HG02623 (cell line): ENCODE measurements around the gene NUDT16L1.
A peak's percentile ranks its signal among the peaks of the same experiment; 100 is the strongest.
"Not testable (repeated sequence)": the region's sequence is repeated elsewhere in the genome, so short reads cannot be mapped to it uniquely, and the experiment has no call there.

Source experiments
- ATAC-seq: cut with Tn5 transposase; IDR thresholded peaks from one replicate; pipeline ENCODE4 v1.9.1; 2021; ENCODE audit warnings: moderate library complexity; ENCODE audit not compliant: unreplicated experiment

The NUDT16L1 gene

GRCh38 chr16:4713663-4714501, 20.5 kb downstream of the NUDT16L1 start:
- no peak for ATAC-seq

GRCh38 chr16:4714996-4715395, 21.6 kb downstream of the NUDT16L1 start:
- ATAC-seq, result no peak

- ATAC-seq, result no peak
These were observed 25.1 kb downstream of the NUDT16L1 start for GRCh38 chr16:4718466-4718865.

- ATAC-seq, result no peak
These were observed 29.9 kb downstream of the NUDT16L1 start for GRCh38 chr16:4723071-4723767.

- no peak for ATAC-seq
These were observed 31.4 kb downstream of the NUDT16L1 start for GRCh38 chr16:4724661-4725270.

- ATAC-seq, result no peak
These were observed 33.3 kb downstream of the NUDT16L1 start for GRCh38 chr16:4726616-4727015.

- no peak for ATAC-seq
These were observed 35.3 kb downstream of the NUDT16L1 start for GRCh38 chr16:4728676-4729075.

- ATAC-seq, result no peak
These were observed 36.5 kb downstream of the NUDT16L1 start for GRCh38 chr16:4729876-4730275.

GRCh38 chr16:4733211-4733742, 39.9 kb downstream of the NUDT16L1 start:
- no peak for ATAC-seq

- ATAC-seq, result peak; percentile 6
These were observed 40.3 kb downstream of the NUDT16L1 start for GRCh38 chr16:4733747-4734062.

- ATAC-seq, result peak; percentile 69
These were observed 40.8 kb downstream of the NUDT16L1 start, which contains the start of the genes ANKS3 and DNAAF8 for GRCh38 chr16:4734063-4734729. Gene ANKS3 (minus strand): TSS chr16:4734271. CDS start chr16:4730149, 4,122 bp downstream. Gene DNAAF8 (plus strand): TSS chr16:4734537. CDS start chr16:4736515, 1,978 bp downstream.

- ATAC-seq, result peak; percentile 42
These were observed 41.6 kb downstream of the NUDT16L1 start for GRCh38 chr16:4734730-4735535.

GRCh38 chr16:4736546-4736945, 43.2 kb downstream of the NUDT16L1 start:
- no peak for ATAC-seq

GRCh38 chr16:4737545-4737944, 44.2 kb downstream of the NUDT16L1 start:
- no peak for ATAC-seq

GRCh38 chr16:4738370-4738769, 45.0 kb downstream of the NUDT16L1 start:
- ATAC-seq, result not testable (repeated sequence)

GRCh38 chr16:4743226-4743878, 50.0 kb downstream of the NUDT16L1 start:
- ATAC-seq, result no peak

GRCh38 chr16:4744555-4745273, 51.4 kb downstream of the NUDT16L1 start:
- ATAC-seq, result no peak

- no peak for ATAC-seq
These were observed 51.9 kb downstream of the NUDT16L1 start for GRCh38 chr16:4745274-4745569.
